ENCODE results near the gene PAIP1.
"Not testable (repeated sequence)": the region's sequence is repeated elsewhere in the genome, so short reads cannot be mapped to it uniquely, and the experiment has no call there.

Gene PAIP1

DNA sequence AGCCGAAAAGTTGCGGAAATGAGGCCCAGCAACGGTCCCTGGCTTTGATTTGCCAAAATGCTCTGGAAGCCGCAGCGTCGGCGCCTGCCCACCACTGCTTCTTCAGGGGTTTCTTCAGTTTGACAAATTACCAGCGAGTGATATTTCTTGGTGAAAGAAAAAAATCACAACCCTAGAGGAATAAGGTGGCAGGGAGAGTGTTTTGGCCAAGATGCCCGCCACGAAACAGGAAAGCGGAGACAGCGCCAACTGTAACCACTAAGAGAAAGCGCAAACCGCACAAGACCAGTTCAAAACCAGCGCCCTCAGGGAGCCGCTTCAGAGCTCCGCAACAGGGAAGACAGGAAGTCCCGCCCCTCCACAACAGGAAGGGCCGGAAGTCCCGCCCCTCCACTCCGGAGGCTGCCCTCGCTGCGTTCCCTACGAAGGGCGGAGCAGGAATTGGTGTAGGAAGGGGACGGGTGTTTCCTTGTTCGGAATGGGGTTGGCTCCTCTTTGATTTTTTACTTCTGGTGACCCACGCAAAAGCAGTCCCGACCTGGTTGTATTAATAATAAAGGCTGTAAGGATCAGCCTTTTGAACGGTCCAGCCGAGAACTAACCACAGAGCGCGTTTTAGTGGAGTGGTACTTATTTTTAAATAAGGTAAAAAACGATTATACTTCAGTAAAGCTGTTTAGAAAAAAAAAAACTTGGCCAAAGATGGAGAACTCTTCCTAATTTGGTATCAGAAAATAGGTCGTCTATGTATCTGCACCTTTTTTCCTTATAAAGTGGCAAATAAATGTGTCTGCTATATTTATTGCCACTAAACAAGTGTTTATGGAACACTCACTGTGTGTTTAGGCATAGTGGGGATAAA is 41.8 kb downstream of the PAIP1 start, which contains the start of gene C5orf34:
Gene C5orf34, minus strand, starts transcription at position 333 of the 862 bp plus-strand sequence. CDS start 5,809 bp downstream, outside the sequence.
- ATAC-seq (peak; percentile 100), DNase-seq (peak; percentile 98)

GRCh38 chr5:43514471-43514815 is 42.4 kb downstream of the PAIP1 start:
- DNase-seq: peak; percentile 34
- peak; percentile 52 for ATAC-seq

DNA sequence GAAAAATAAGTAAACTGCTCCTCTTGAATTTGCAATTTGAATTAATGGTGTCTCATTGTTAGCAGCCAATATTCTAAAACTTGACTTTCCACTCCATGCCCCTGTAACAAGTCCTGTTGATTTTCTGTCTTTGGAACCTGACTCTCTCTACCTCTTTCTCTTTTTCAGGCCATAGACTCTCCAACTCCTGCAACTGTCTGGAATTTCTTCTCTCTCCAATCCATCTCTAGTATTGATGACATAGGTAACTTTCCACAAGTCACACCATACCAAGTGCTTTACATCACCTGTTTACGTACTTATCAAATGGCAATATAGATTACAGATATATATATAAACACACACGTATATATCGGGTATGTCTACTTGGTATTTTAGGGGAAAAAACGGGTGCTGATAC is 42.9 kb downstream of the PAIP1 start:
- ATAC-seq: no peak
- no peak for DNase-seq

DNA sequence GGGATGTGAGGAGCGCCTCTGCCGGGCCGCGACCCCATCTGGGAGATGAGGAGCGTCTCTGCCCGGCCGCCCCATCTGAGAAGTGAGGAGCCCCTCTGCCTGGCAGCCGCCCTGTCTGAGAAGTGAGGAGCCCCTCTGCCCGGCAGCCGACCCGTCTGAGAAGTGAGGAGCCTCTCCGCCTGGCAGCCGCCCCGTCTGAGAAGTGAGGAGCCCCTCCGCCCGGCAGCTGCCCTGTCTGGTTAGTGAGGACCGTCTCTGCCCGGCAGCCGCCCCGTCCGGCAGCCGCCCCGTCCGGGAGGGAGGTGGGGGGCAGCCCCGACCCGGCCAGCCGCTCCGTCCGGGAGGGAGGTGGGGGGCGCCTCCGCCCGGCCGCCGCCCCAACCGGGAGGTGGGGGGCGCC is 45.8 kb downstream of the PAIP1 start:
- DNase-seq, ATAC-seq: not testable (repeated sequence)

DNA sequence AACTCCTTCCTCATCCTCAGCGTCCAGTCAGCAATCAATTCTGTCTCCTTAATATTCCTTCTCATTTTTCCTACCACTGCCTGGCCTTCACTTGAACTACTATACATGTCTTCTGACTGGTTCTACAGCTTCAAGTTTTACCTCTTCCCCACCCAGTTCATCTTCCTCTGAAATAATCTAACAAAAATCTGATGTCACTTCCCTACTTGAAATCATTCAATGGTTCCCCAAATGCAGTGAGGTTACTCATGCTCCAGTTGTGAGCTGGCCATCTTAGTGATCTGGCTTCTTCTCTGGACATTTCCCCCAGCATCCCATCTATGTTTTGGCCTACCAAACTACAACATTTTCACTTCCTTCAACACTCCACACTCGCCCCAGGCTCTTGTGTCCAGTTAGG is 58.3 kb downstream of the PAIP1 start:
- DNase-seq (no peak), ATAC-seq (no peak)

DNA sequence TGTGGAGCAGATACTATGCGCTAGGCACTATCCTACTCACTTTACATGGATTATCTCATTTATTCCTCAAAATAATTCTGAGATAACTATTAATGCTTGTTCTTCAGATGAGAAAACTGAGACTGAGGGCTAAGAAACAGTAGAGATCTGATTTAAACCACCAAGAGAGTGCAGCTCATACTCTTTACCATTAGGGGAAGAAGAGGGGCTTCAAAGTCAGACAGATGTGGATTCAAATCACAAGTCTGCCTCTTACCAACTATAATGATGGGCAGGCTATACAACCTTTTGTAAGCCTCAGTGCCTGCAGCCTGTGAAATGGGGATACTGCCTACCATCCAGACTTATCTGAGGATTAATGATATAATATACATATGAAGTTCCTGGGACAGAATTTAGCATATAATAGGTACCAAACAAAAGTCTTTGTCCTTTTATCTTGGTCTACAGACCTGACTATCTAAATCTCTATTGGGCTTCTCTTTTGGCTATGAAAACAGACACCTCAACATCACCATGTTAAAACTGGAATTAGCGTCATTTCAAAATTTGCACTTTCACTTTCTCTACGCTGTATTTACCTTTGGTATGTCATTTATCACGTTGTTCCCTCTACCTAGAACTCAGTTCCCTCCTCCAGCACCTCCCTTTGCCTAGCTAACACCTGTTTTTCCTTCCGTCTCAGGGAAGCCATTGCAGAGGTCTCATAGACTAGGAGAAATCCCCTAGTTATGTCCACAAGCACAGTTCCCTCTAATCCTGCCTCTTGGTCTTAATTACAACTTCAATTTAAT is 59.4 kb downstream of the PAIP1 start:
- ATAC-seq (no peak), DNase-seq (no peak)

DNA sequence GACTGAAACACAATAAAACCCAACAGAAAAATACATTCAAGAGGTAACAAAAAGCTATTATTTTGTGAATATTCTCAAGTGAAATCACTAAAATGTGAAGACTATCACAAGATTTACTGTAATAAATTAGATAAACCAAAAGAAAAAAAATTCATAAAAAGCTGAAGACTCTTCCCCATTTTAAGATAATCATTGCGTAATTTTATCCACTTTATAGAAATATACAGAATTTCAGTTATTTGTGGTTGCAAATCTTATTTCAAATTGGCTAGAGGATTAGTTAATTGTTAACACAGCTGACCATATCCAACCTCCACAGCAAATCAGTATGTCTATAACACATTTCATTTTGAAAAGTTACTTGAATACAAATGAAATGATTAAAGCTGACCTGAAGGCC is 65.6 kb downstream of the PAIP1 start:
- ATAC-seq (no peak), DNase-seq (no peak)

- no peak for ATAC-seq
- DNase-seq: no peak
These were observed 70.5 kb downstream of the PAIP1 start for GRCh38 chr5:43486353-43486752.

- ATAC-seq (no peak), DNase-seq (no peak)
These were observed 71.5 kb downstream of the PAIP1 start for GRCh38 chr5:43485406-43485805.

DNA sequence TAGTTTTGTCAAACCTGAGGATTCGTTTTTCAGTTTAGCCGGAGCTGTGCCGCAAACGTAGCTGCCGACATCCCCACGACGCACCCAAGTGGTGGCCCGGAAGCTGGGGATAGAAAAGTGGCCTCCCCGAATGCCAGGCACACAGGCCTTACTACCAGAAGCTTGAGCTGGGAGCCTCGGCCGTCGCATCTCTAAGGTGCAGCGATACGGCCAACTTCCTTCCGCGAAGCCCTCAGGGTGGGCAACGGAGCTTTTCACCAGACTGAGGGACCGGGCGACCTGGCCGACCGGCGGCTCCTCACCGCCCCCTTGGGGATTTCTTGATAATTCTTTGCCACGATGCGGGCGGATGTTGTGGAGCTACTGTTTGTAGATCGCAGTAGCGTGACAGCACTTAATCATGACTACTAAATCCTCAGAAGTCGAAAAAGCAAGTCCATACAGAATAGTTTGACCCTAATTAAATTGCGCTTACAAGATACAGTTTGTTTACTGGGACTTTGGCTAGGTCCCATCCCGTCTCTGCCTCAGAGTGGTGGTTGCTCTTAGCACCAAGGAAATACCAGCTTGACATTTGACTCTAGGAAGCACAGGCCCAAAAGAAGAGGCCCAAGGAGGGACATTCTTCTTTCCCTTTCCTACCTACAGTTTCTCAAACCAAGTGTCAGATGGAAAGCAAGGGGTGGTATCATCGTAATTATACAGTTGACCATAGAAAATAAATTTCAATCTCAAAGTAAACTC is 72.6 kb downstream of the PAIP1 start:
- DNase-seq (peak; percentile 86), ATAC-seq (peak; percentile 65)

- DNase-seq (peak; percentile 87), ATAC-seq (peak; percentile 87)
These were observed 73.4 kb downstream of the PAIP1 start, which contains the start of gene TMEM267 for GRCh38 chr5:43483298-43484105. TMEM267 (minus strand) TSS chr5:43483865; CDS start chr5:43453969, 29,896 bp downstream.

GRCh38 chr5:43482490-43483297 is 74.2 kb downstream of the PAIP1 start:
- ATAC-seq (no peak), DNase-seq (no peak)

Data from stimulated activated naive CD8-positive, alpha-beta T cell treated with anti-CD3 and anti-CD28 coated beads, Interleukin-15, Interleukin-2, amounts not matched to agents 100 U/mL and 50 U/mL, for 24 hours (primary cell).